A549 treated with GW870086 at 1 μM for 4 hours (cell line): ENCODE data around the gene OR10A5. TPM values are rescaled to one million over a fixed set of nuclear protein-coding genes. Genes with fewer than 3 reads are reported as not detected.

Experiments used
- total RNA-seq: library from RNA; stranded (reverse); fragments of 200-300 nt; extraction: Qiagen RNA extraction; gene quantifications from 5 replicates; pipeline ENCODE4 v1.2.3, GENCODE V29; 2022; ENCODE audit warnings: low read depth

OR10A5 gene, protein sequence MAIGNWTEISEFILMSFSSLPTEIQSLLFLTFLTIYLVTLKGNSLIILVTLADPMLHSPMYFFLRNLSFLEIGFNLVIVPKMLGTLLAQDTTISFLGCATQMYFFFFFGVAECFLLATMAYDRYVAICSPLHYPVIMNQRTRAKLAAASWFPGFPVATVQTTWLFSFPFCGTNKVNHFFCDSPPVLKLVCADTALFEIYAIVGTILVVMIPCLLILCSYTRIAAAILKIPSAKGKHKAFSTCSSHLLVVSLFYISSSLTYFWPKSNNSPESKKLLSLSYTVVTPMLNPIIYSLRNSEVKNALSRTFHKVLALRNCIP
- total RNA-seq = not detected in 5 replicates

DNA sequence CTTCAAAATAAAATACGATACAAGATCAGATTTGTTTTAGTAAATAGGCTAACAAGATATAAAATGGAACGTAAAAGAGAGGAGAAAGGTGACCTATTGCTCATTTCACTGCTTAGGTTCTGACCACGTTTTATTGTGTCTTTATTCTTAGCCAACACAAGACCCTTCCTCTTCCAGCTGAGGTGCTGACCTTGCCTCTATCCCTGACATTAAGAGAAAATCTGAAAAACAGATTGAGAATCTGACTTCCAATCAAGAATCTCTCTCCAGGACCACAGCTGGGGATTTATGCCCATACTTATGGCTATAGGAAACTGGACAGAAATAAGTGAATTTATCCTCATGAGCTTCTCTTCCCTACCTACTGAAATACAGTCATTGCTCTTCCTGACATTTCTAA lies at the start of gene OR10A5:
Gene OR10A5, plus strand, starts transcription at position 301 of the 400 bp plus-strand sequence. Its CDS starts 0 bp downstream, at position 301.

DNA sequence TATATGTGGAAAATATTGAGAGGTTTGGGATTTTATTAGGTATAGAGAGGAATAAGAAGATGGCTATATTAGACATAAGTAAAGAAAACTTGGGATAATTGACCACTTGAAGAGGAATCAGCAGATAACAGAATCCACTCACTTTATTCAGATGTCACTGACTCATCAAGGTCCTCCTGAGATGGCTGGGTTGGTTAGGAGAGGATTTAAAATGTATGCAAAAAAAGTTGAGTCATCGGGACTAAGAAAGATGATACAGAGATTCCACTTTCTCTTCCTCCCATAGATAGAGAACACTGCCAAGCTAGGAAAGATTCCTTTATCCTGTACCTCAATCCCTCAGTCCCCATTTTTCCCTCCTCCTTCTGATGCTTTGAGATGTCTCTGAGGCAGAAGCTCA lies 46.1 kb upstream of the OR10A5 start, which contains the start of gene OR6A2:
Gene OR6A2, minus strand, starts transcription at position 288 of the 400 bp plus-strand sequence. CDS start 3,981 bp downstream, outside the sequence.

DNA sequence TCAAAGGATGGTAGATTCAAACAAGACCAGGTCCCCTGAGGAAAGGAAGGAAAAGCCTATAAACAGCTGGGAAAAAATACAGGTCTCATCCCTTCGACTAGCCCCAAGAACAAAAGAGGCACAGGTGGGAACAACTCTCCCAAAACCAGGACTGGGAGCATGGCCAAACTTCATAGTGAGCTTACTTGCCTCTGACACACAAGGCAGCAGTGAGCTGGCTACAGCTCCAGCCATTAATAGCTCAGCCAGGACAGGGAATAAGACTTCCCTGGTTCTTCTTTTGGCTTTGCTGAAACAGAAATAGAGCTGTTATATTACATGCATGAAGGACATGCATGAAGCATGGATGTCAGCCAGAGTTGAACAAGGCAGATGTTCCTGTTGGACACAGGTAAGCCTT lies 17.5 kb downstream of the OR10A5 start, which contains the start of gene OR10A2:
Gene OR10A2, plus strand, starts transcription at position 97 of the 400 bp plus-strand sequence. CDS start 6,698 bp downstream, outside the sequence.

DNA sequence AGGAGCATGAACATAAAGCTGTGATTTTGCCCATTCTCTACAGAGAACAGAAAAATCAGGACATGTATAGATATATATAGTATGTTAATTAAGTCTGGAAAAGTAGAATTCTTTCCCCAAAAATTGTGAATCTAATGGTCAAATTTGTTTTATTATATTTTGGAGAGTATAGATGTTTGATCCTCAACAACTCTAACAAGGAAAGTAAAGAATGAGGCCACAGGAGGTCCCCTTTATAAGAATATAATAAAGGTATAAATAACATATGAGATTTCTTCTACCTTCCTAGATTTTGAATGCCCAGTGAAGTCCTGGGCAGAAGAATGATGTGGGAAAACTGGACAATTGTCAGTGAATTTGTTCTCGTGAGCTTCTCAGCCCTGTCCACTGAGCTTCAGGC lies 30.8 kb downstream of the OR10A5 start, which contains the start of gene OR10A4:
Gene OR10A4, plus strand, starts transcription at position 301 of the 400 bp plus-strand sequence. Its CDS starts 23 bp downstream, at position 324.

DNA sequence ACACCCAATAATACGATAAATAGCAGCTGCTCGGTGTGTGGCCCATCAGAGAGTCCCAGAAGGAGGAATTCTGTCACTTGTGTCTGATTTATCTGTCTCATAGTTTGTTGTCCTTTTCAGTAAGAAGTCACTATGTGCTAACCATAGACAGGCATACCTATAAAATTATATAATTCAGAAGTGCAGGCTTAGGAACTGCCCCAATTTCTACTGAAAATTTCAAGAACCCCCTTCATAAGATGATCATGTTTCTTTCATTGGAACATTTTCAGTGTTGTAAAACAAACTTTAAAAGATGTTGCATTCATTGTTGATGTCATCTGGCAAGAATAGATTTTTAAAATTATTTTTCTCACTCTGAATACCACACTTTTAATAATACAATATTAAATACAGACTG lies 46.9 kb downstream of the OR10A5 start, which contains the start of gene OR2D2:
Gene OR2D2, minus strand, starts transcription at position 101 of the 400 bp plus-strand sequence. Its CDS starts 0 bp downstream, at position 101.

Other genes with a start within 250 kb of the OR10A5 start
- 25.1 to 32.0 TPM (median 29.4 TPM) in 5 replicates for gene RRP8, start 242.1 kb upstream of the OR10A5 start, total RNA-seq
- 102 to 117 TPM (median 112 TPM) in 5 replicates for gene ILK, start 241.9 kb upstream of the OR10A5 start, total RNA-seq
- 155 to 277 TPM (median 228 TPM) in 5 replicates for gene TAF10, start 233.5 kb upstream of the OR10A5 start, total RNA-seq
- gene TPP1, start 226.3 kb upstream of the OR10A5 start, total RNA-seq = 40.6 to 49.2 TPM (median 44.8 TPM) in 5 replicates
- gene DCHS1, start 189.9 kb upstream of the OR10A5 start, total RNA-seq = 0.03 to 0.14 TPM (median 0.08 TPM) in 5 replicates
- gene MRPL17, start 162.3 kb upstream of the OR10A5 start, total RNA-seq = 93.1 to 110 TPM (median 101 TPM) in 5 replicates
- 0.03 TPM in 2 of 5 replicates, not detected in the others for gene OR2AG2, start 73.7 kb upstream of the OR10A5 start, total RNA-seq
- gene OR2AG1, start 62.7 kb upstream of the OR10A5 start, total RNA-seq = not detected in 5 replicates
- gene OR6A2, start 46.0 kb upstream of the OR10A5 start, total RNA-seq = not detected in 5 replicates
- gene OR10A2, start 17.4 kb downstream of the OR10A5 start, total RNA-seq = not detected in 5 replicates
- not detected in 5 replicates for gene OR10A4, start 30.9 kb downstream of the OR10A5 start, total RNA-seq
- not detected in 5 replicates for gene OR2D2, start 46.8 kb downstream of the OR10A5 start, total RNA-seq
- gene OR2D3, start 75.3 kb downstream of the OR10A5 start, total RNA-seq = not detected in 5 replicates
- gene ZNF215, start 80.7 kb downstream of the OR10A5 start, total RNA-seq = 0.88 to 1.2 TPM (median 1.1 TPM) in 5 replicates
- gene ZNF214, start 174.7 kb downstream of the OR10A5 start, total RNA-seq = 0.45 to 1.2 TPM (median 0.87 TPM) in 5 replicates
- not detected in 5 replicates for gene NLRP14, start 174.8 kb downstream of the OR10A5 start, total RNA-seq
- not detected in 5 replicates for gene RBMXL2, start 243.3 kb downstream of the OR10A5 start, total RNA-seq